Smooth muscle cell (in vitro differentiated cells): ENCODE measurements around the gene SWSAP1. TPM values are rescaled to one million over a fixed set of nuclear protein-coding genes. Genes with fewer than 3 reads are reported as not detected.

Experiments
- DNase-seq: peaks from one replicate; lab custom pipeline; 2025; ENCODE audit not compliant: unreplicated experiment; lab: John Stamatoyannopoulos, UW
- H2AFZ ChIP-seq: fragments of 200-600 bp; sonication (generic); 2 replicates; pipeline ENCODE4 v1.6.0; 2016; ENCODE audit warnings: antibody characterized with exemption, low read depth, mild to moderate bottlenecking
- H3F3A ChIP-seq: fragments of 200-600 bp; sonication (generic); 2 replicates; pipeline ENCODE4 v1.6.0; 2017; ENCODE audit warnings: antibody characterized with exemption, low read depth
- H3K27ac ChIP-seq: fragments of 200-600 bp; sonication (generic); 2 replicates; pipeline ENCODE4 v1.5.1; 2016; ENCODE audit warnings: low read depth, mild to moderate bottlenecking
- H3K27me3 ChIP-seq: fragments of 200-600 bp; sonication (generic); 2 replicates; pipeline ENCODE4 v1.6.1; 2016; ENCODE audit warnings: low read depth, mild to moderate bottlenecking
- H3K36me3 ChIP-seq: fragments of 200-600 bp; sonication (generic); 2 replicates; pipeline ENCODE4 v1.5.1; 2016; ENCODE audit warnings: low read depth
- H3K4me1 ChIP-seq: fragments of 200-600 bp; sonication (generic); 2 replicates; pipeline ENCODE4 v1.5.1; 2016; ENCODE audit warnings: low read depth
- H3K4me2 ChIP-seq: fragments of 200-600 bp; sonication (generic); 2 replicates; pipeline ENCODE4 v1.6.0; 2016; ENCODE audit warnings: mild to moderate bottlenecking
- H3K4me3 ChIP-seq: fragments of 200-600 bp; sonication (generic); 2 replicates; pipeline ENCODE4 v1.5.1; 2016; ENCODE audit warnings: mild to moderate bottlenecking
- H3K79me2 ChIP-seq: fragments of 200-600 bp; sonication (generic); 2 replicates; pipeline ENCODE4 v1.6.0; 2016; ENCODE audit warnings: low read depth, mild to moderate bottlenecking
- H3K9ac ChIP-seq: fragments of 200-600 bp; sonication (generic); 2 replicates; pipeline ENCODE4 v1.6.0; 2016; ENCODE audit warnings: low read depth
- H3K9me3 ChIP-seq: fragments of 200-600 bp; sonication (generic); replicated peaks from 2 replicates; pipeline ENCODE4 v1.5.1; 2016; ENCODE audit warnings: low read depth
- H4K20me1 ChIP-seq: fragments of 200-600 bp; sonication (generic); 2 replicates; pipeline ENCODE4 v1.6.0; 2016; ENCODE audit warnings: low read depth
- WGBS: methylation state at CpG from one replicate; pipeline ENCODE4 v1.1.7; 2016; ENCODE audit warnings: low lambda C conversion rate; 5-methylcytosine and 5-hydroxymethylcytosine counted together
- polyA plus RNA-seq: library from polyadenylated mRNA; unstranded; fragments of >200 nt; fragmentation: Nextera tagmentation; extraction: Ambion mirVana; gene quantifications from 2 replicates; pipeline ENCODE4 v1.2.1, GENCODE V29; 2016
- total RNA-seq: library from RNA; depleted of rRNA; stranded (reverse); fragments of >200 nt; gene quantifications from 2 replicates; pipeline ENCODE4 v1.2.3, GENCODE V29; 2014
- TF ChIP-seq, protein P1 (sequence below): fragments of 200-600 bp; sonication (generic); IDR thresholded peaks from 2 replicates; pipeline ENCODE4 v1.5.1; 2017; ENCODE audit warnings: borderline replicate concordance, mild to moderate bottlenecking, antibody characterized with exemption; ENCODE audit not compliant: insufficient read depth, poor library complexity, severe bottlenecking

SWSAP1 gene
- total and polyA plus RNA-seq, 2 experiments from 2014 or later, result 0.99 to 2.8 TPM

DNA sequence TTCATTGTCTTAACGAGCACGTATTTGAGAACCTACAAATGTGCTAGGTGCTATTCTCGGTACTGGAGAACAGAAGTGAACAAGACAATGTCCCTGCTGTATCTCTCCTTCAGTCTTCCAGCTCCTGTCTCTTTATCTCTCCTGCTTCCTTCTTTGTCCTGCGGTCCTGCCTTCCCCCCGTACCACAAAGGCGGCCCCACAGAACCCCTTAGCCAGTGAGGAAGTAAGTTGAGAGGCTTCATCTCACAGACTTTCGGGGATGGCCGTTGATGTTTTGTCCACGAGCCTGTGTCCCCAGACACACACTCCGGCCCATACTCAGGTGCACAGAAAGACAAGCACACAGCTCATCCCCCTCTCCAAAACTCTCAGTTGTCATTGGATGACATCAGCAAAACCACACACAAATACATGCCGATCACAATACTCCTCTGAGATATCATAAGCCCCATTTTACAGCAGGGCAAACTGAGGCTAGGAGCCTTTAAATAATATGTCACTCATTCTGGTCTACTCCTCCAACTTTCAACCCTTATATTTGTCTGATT is 507 bp upstream of the SWSAP1 start:
- Histone ChIP-seq H3K4me3 (peak overlapping the region; percentile 60), H3K9ac (no peak overlapping the region), H2AFZ (no peak overlapping the region), H3K9me3 (no peaks in the 10 kb centered on the region), H3K79me2 (no peaks in the 10 kb centered on the region), H3K27ac (no peak overlapping the region), H3K36me3 (no peaks in the 10 kb centered on the region), H4K20me1 (no peaks in the 10 kb centered on the region), H3K4me2 (peak overlapping the region; percentile 78), H3K4me1 (peaks cover 9% of the 10 kb centered on the region), H3F3A (peaks cover 5% of the 10 kb centered on the region), H3K27me3 (no peaks in the 10 kb centered on the region)
- DNase-seq, result no peak
- WGBS, result 80% methylated on average over 11 of the region's 11 CpGs
- TF ChIP-seq, protein P1, sequence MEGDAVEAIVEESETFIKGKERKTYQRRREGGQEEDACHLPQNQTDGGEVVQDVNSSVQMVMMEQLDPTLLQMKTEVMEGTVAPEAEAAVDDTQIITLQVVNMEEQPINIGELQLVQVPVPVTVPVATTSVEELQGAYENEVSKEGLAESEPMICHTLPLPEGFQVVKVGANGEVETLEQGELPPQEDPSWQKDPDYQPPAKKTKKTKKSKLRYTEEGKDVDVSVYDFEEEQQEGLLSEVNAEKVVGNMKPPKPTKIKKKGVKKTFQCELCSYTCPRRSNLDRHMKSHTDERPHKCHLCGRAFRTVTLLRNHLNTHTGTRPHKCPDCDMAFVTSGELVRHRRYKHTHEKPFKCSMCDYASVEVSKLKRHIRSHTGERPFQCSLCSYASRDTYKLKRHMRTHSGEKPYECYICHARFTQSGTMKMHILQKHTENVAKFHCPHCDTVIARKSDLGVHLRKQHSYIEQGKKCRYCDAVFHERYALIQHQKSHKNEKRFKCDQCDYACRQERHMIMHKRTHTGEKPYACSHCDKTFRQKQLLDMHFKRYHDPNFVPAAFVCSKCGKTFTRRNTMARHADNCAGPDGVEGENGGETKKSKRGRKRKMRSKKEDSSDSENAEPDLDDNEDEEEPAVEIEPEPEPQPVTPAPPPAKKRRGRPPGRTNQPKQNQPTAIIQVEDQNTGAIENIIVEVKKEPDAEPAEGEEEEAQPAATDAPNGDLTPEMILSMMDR, result no peak

DNA sequence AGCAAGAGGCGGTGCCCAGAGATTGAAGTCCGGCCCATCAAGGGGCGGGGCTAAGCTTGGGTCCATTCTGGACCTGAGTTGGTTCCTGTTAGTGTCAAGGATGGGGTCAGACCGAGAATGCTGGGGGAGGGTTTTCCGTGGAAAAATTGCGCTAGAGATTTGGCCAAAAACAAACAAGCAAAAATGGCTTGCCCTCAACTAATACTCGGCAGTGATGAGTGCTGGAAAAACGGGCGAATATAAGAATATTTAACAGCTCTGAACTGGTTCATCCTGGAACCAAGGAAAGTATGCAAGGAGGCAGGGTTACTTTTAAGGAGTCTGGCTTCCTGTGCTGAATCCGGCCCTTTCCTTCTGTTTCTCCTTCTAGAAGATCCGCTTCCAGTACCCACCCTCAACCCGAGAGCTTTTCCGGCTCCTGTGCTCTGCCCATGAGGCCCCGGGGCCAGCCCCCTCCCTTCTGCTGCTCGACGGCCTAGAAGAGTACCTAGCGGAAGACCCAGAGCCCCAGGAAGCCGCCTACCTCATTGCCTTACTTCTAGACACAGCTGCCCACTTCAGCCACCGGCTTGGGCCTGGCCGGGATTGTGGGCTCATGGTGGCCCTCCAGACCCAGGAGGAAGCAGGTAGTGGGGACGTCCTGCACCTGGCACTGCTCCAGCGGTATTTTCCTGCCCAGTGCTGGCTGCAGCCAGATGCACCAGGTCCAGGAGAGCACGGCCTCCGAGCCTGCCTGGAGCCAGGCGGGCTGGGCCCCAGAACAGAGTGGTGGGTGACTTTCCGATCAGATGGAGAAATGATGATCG is 880 bp downstream of the SWSAP1 start:
- peak overlapping the region; percentile 3 for H3K27ac ChIP-seq
- H3K27me3 ChIP-seq, result no peaks in the 10 kb centered on the region
- H3K4me2 ChIP-seq, result peak overlapping the region; percentile 80
- no peaks in the 10 kb centered on the region for H3K79me2 ChIP-seq
- WGBS, result 33% methylated on average over 27 of the region's 27 CpGs
- no peak for DNase-seq
- no peaks in the 10 kb centered on the region for H3K36me3 ChIP-seq
- H3K9me3 ChIP-seq, result no peaks in the 10 kb centered on the region
- peaks cover 9% of the 10 kb centered on the region for H3K4me1 ChIP-seq
- H3F3A ChIP-seq, result peaks cover 5% of the 10 kb centered on the region
- TF ChIP-seq, protein P1, result no peak
- H4K20me1 ChIP-seq, result no peaks in the 10 kb centered on the region
- peak overlapping the region; percentile 60 for H3K4me3 ChIP-seq
- peak overlapping the region; percentile 15 for H3K9ac ChIP-seq
- no peak overlapping the region for H2AFZ ChIP-seq

DNA sequence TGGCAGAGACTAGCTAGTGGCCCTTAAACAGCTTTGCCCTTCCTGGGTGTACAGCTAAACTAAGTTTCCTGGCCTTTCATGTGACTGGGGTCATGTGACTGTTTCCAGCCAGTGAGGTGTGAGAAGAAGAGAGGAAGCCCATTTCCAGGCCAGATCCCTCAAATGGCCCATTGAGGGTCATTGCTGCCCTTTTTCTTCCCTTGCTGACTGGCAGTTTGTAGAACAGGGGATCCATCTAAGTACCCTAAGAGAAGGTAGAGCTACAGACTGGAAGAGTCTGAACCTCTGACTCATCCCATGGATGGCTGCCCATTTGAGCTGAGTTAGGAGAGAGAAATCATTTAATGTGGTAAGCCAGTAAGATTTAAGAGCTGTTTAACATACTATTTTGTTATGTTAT is 2.8 kb downstream of the SWSAP1 start:
- TF ChIP-seq, protein P1, result no peak
- Histone ChIP-seq H4K20me1 (peaks cover 3% of the 10 kb centered on the region), H3K4me3 (no peak overlapping the region), H3F3A (peaks cover 11% of the 10 kb centered on the region), H3K4me1 (peaks cover 12% of the 10 kb centered on the region), H3K27ac (peak overlapping the region; percentile 53), H3K4me2 (peak overlapping the region; percentile 35), H3K9me3 (no peaks in the 10 kb centered on the region), H3K79me2 (no peaks in the 10 kb centered on the region), H3K27me3 (no peaks in the 10 kb centered on the region), H2AFZ (no peak overlapping the region), H3K9ac (no peak overlapping the region), H3K36me3 (no peaks in the 10 kb centered on the region)
- no peak for DNase-seq
